Medulla oblongata (tissue), 1 donor: Measurements from ENCODE around the gene METTL23.

Experiments used
- DNase-seq: peaks from one replicate; pipeline ENCODE4 v3.0.0-alpha.2; 2015; ENCODE audit errors: extremely low spot score

Gene METTL23

GRCh38 chr17:76757256-76757655 lies 30.6 kb downstream of the METTL23 start:
- DNase-seq, result no peak

GRCh38 chr17:76758570-76758969 lies 31.9 kb downstream of the METTL23 start:
- DNase-seq, result no peak

DNA sequence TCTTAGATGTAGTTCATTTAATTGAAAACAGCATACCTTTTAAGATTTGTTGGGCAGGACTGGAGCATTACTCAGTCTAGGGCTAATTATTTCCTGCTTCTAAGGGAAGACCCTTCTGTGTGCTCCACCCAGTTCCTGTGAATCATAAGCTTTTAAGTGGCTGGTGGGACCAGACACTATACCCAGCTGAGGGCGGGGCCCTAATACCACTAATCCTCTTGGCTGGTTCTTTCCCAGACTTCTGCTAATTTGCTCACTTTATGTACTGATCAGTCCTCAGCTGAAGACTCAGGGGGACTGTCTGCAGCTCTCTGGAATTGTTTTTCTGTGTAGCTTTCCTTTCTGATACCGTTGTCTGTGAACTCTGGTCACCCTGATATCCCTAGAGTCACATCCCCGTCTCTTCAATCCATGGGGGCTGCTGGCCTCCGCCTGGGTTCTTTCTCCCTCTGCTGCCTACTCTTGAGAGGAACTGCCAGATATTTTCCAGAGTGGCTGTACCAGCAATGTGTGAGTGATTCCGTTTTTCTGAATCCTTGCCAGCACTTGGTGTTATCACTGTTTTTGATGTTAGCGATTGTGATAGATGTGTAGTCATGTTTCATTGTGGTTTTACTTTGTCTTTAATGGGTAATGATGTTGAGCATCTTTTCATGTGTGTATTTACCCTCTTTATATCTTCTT lies 46.3 kb downstream of the METTL23 start:
- no peak for DNase-seq

- no peak for DNase-seq
Measured at GRCh38 chr17:76775021-76775600, 48.5 kb downstream of the METTL23 start.

DNA sequence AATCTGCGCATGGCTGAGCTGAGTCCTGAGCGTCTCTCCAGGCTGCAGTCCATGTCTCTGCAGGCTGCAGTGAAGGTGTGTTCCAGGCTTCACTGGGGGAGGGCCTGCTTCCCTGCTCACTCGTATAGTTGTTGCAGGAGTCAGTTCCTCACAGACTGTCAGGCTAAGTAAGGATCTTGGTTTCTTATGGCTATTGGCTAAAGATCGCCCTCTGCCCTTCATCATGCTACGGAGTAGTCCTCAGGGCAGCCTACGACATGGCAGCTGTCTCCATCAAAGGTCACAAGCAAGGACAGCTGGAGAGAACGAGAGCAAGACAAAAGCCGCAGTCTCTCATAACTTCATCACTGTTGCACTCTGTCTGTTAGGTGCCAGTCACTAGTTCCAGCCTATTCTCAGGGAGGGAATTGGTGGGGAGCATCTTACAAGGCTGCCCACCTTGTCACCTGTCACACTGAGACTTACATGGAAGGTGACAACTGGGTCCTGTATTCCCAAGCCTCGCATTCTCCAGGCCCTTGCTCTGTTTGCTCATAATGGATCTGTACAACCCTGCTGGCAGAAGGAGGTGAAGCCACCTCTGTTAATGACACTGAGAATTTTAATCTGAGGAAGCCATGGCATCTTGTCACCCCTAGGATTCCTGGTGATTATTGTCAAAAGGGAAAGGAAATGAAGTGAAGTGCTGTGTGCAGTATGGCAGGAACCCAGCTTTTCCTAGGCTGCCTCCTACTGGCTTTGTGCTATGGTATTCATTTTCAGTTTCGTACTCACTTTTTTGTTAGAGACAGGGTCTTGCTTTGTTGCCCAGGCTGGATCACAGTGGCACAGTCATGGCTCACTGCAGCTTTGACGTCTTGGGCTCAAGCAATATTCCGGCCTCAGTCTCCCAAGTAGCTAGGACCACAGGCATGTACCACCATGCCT lies 54.7 kb downstream of the METTL23 start:
- DNase-seq, result no peak

- no peak for DNase-seq
Measured at GRCh38 chr17:76783146-76783545, 56.5 kb downstream of the METTL23 start.
